Gastroesophageal sphincter (tissue), 3 donors: ENCODE data around the gene CFAP92.

ENCODE experiments used
- EP300 ChIP-seq: sonication (generic); formaldehyde crosslinking; IDR thresholded peaks from one replicate; pipeline ENCODE4 v1.6.1; 2017; ENCODE audit warnings: antibody characterized with exemption, mild to moderate bottlenecking
- TF ChIP-seq, protein P1 (sequence below), 4 experiments: fragments of 200-600 bp in 2 of 4; fragments of 450-650 bp in 2 of 4; sonication (generic) in 1 of 4; IDR thresholded peaks; one replicate each; pipeline ENCODE4 v1.5.1; 2017 to 2019; ENCODE audit warnings: antibody characterized with exemption in 4 of 4, mild to moderate bottlenecking in 2 of 4, moderate library complexity in 2 of 4

DNA sequence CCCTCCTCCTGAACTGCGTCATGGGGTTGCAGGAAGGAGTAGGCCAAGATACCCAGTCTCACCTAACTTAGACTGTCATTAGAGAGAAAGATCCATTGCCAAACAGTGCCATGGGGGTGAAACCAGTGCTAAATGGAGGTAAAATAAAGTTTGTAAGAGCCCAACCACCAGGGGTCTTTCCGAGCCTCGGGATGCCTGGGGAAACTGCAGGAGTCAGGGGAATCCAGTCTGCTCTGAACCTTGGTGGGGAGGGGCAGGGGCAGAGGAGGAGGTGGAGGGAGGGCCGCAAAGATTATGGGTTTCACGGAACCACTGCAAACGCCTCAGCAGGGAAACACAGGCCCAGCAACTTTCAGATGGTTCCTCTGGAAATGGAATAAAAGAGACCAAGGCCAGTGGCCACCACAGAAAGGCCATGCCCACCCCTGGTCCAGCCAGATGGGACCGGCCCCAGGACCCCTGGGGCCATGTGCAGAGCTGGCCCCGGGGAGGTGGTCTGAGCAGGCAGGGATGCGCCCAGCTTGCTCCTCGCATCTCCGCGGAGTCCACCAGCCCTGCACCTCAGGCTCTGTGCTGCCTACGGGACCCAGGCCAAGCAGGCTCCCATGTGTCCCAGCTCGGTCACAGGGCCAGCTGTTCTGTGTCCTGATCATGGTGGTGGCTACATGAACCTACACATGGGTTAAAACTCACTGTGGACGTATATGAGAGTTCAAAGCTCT, 46.9 kb upstream of the CFAP92 start:
- TF ChIP-seq, protein P1, sequence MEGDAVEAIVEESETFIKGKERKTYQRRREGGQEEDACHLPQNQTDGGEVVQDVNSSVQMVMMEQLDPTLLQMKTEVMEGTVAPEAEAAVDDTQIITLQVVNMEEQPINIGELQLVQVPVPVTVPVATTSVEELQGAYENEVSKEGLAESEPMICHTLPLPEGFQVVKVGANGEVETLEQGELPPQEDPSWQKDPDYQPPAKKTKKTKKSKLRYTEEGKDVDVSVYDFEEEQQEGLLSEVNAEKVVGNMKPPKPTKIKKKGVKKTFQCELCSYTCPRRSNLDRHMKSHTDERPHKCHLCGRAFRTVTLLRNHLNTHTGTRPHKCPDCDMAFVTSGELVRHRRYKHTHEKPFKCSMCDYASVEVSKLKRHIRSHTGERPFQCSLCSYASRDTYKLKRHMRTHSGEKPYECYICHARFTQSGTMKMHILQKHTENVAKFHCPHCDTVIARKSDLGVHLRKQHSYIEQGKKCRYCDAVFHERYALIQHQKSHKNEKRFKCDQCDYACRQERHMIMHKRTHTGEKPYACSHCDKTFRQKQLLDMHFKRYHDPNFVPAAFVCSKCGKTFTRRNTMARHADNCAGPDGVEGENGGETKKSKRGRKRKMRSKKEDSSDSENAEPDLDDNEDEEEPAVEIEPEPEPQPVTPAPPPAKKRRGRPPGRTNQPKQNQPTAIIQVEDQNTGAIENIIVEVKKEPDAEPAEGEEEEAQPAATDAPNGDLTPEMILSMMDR (IDR thresholded peaks at IDR 0.05): no peak
- no peak for TF ChIP-seq EP300
